ENCODE results near the gene INO80B. TPM values are rescaled to one million over a fixed set of nuclear protein-coding genes. Genes with fewer than 3 reads are reported as not detected.

INO80B gene
- total and polyA plus RNA-seq, 2 of the 8 experiments (the other 6 are each of a cell fraction or from before 2014, with no cell fraction given): 3.9 to 18.5 TPM

- H2AK5ac ChIP-seq (ENCODE audit: low read depth, low read length): no peak overlapping the region
- no peak overlapping the region for H2BK20ac ChIP-seq (ENCODE audit: low read length)
- no peak overlapping the region for H2BK15ac ChIP-seq (ENCODE audit: low read length)
- H2BK12ac ChIP-seq (ENCODE audit: low read depth, low read length): no peak overlapping the region
- H3K27me3 ChIP-seq (replicated peaks in 1 of 4; ENCODE audit: control insufficient read depth in 3 of 4, extremely low read depth in 1 of 4, insufficient read depth in 3 of 4, low read length in 3 of 4): no peaks in the 10 kb centered on the region; a peak in 2 of 7 replicates
- no peak overlapping the region for H2BK120ac ChIP-seq (replicated peaks; ENCODE audit: low read depth, low read length)
- H3K36me3 ChIP-seq (ENCODE audit: control insufficient read depth in 2 of 4, insufficient read depth in 4 of 4, low read length in 3 of 4): no peaks in the 10 kb centered on the region
- no peak overlapping the region for H4K91ac ChIP-seq (replicated peaks; ENCODE audit: insufficient read length, low read length)
- H2BK5ac ChIP-seq (ENCODE audit: low read depth, low read length): no peak overlapping the region
- no peak overlapping the region for H4K8ac ChIP-seq (ENCODE audit: extremely low read depth, insufficient read depth, low read length)
- no peak overlapping the region for H3K4me2 ChIP-seq (ENCODE audit: insufficient read depth in 1 of 2, low read depth in 2 of 2, low read length in 2 of 2)
- 0 out of 7 replicates have a peak, but pooled peaks cover 0 to 2% (median 0%) of the 10 kb centered on the region in 4 experiments for H3K4me1 ChIP-seq (replicated peaks in 1 of 4; ENCODE audit: control insufficient read depth in 3 of 4, insufficient read depth in 4 of 4, low read length in 3 of 4)
- no peak overlapping the region for H3K18ac ChIP-seq (ENCODE audit: extremely low read depth, low read length)
- H4K5ac ChIP-seq (ENCODE audit: insufficient read length, low read depth, low read length): no peak overlapping the region
- H3K14ac ChIP-seq (ENCODE audit: insufficient read length): no peak overlapping the region
- WGBS, 2 experiments (ENCODE audit: extremely low coverage in 1 of 2, insufficient coverage in 1 of 2, insufficient read length in 1 of 2, insufficient replicate concordance in 2 of 2, low coverage in 1 of 2, low lambda C conversion rate in 2 of 2, missing lambda C conversion rate in 1 of 2): 92% methylated on average over 5 of the region's 5 CpGs; no CpG with 5 or more reads in 1 of the 2 experiments
- H3K9ac ChIP-seq (replicated peaks in 1 of 4; ENCODE audit: extremely low read depth in 1 of 4, low read depth in 3 of 4, low read length in 3 of 4): no peak overlapping the region
- H3K9me3 ChIP-seq (ENCODE audit: insufficient read depth in 2 of 2, low read depth in 1 of 2, low read length in 1 of 2): no peaks in the 10 kb centered on the region
- no peak overlapping the region for H3K23ac ChIP-seq (ENCODE audit: insufficient read length)
- H3K79me2 ChIP-seq (ENCODE audit: control insufficient read depth in 1 of 2, insufficient read depth in 2 of 2, low read length in 2 of 2): no peaks in the 10 kb centered on the region
- H4K20me1 ChIP-seq (replicated peaks in 1 of 2; ENCODE audit: control insufficient read depth in 1 of 2, insufficient read depth in 2 of 2, low read length in 2 of 2): no peaks in the 10 kb centered on the region
- H3K79me1 ChIP-seq (ENCODE audit: low read depth, low read length): no peaks in the 10 kb centered on the region; the same call in 1 of the 2 replicates
- 0 out of 2 replicates have a peak, but pooled peaks cover 1% of the 10 kb centered on the region for H3K23me2 ChIP-seq (ENCODE audit: low read depth, low read length)
- H3K27ac ChIP-seq (ENCODE audit: low read depth, low read length): no peak overlapping the region
- no peak for FAIRE-seq
- DNase-seq (ENCODE audit: low read depth in 1 of 2, low spot score in 2 of 2): no peak
- H3K56ac ChIP-seq (replicated peaks; ENCODE audit: insufficient read length, low read depth, low read length): no peak overlapping the region
- POLR2A ChIA-PET (ENCODE audit: partially characterized antibody): interaction anchor here (2.1 kb wide), 1 partner anchor 9 kb away, joined by 5 read pairs; no protein-coding TSS in a partner anchor
- H2AFZ ChIP-seq (ENCODE audit: low read length): no peak overlapping the region
- H3K4me3 ChIP-seq (ENCODE audit: extremely low read depth in 1 of 4, insufficient read depth in 2 of 4, low read depth in 3 of 4, low read length in 4 of 4): no peak overlapping the region
- CTCF ChIA-PET (ENCODE audit: partially characterized antibody): interaction anchor here (0.6 to 1.0 kb wide), 3 partner anchors 26 to 234 kb away, joined by 3 read pairs; no protein-coding TSS in a partner anchor
- H3K4ac ChIP-seq (replicated peaks; ENCODE audit: insufficient read length, low read depth, low read length): no peak overlapping the region
- TF ChIP-seq CTCF (IDR thresholded peaks at IDR 0.05; ENCODE audit: control extremely low read depth in 1 of 3, insufficient read depth in 1 of 3, low read depth in 1 of 3, low read length in 3 of 3) (no peak), YY1 (IDR thresholded peaks at IDR 0.05; ENCODE audit: low read depth, low read length) (no peak), SP1 (IDR thresholded peaks at IDR 0.05; ENCODE audit: low read depth, low read length) (no peak), GABPA (IDR thresholded peaks at IDR 0.05; ENCODE audit: borderline replicate concordance, insufficient read depth, low read length) (no peak), SIX5 (IDR thresholded peaks at IDR 0.05; ENCODE audit: low read depth, low read length) (no peak), MAX (IDR thresholded peaks at IDR 0.05) (no peak), RXRA (IDR thresholded peaks at IDR 0.05; ENCODE audit: insufficient read depth, low read depth, low read length) (no peak), HDAC2 (IDR thresholded peaks at IDR 0.05; ENCODE audit: borderline replicate concordance in 1 of 2, low read depth in 2 of 2, low read length in 2 of 2) (no peak), EZH2 (IDR thresholded peaks at IDR 0.05; ENCODE audit: low read depth, low read length, severe bottlenecking) (no peak)
These were observed 7.5 kb upstream of the INO80B start for GRCh38 chr2:74447230-74447999.
